HepG2 (cell line): ENCODE measurements around the gene SCN2A. TPM values are rescaled to one million over a fixed set of nuclear protein-coding genes. Genes with fewer than 3 reads are reported as not detected.

Source experiments
- ATAC-seq: fragments of 200-7000 bp; cut with Tn5 transposase; 3 replicates; pipeline ENCODE4 v1.9.1; 2020; ENCODE audit warnings: mild to moderate bottlenecking, moderate library complexity
- BruUV-seq: library from RNA; stranded (reverse); fragments of 400-500 nt; replicated peaks from 2 replicates; lab custom pipeline; 2021; lab: Mats Ljungman, UMichigan
- CTCF ChIA-PET: fragments of 300-600 bp; formaldehyde crosslinking; extraction: SDS; loops from one replicate; lab custom pipeline; 2021; ENCODE audit warnings: low total read pairs, inconsistent platforms, low intra/inter-chr PET ratio; lab: Yijun Ruan, JAX
- POLR2A ChIA-PET: fragments of 350-600 bp; sonication (Branson Sonifier 250); formaldehyde crosslinking; loops from one replicate; lab custom pipeline; 2020; ENCODE audit warnings: antibody characterized with exemption, inconsistent platforms; lab: Yijun Ruan, JAX
- DNase-seq: peaks from one replicate; pipeline ENCODE4 v3.0.0-alpha.2; 2015; ENCODE audit warnings: low spot score
- FAIRE-seq: peaks from 3 replicates; lab custom pipeline; 2011; peaks lifted over from hg19 to GRCh38; lab: Jason Lieb, UNC
- H2AFZ ChIP-seq: one replicate; pipeline ENCODE4 v1.6.1; 2011; ENCODE audit warnings: low read length, inconsistent platforms
- H3K27ac ChIP-seq: fragments of 300-600 bp; 3 replicates; pipeline ENCODE4 v1.8.0; 2011; ENCODE audit warnings: mixed run types, mild to moderate bottlenecking, mixed read lengths, low read length, inconsistent platforms; ENCODE audit not compliant: insufficient read depth; ENCODE audit errors: extremely low read length
- H3K27me3 ChIP-seq, 2 experiments: fragments of 200-600 bp in 1 of 2; 2 replicates in 1 of 2; 3 replicates in 1 of 2; pipeline versions ENCODE4 v1.6.0 to v1.8.0; 2011; ENCODE audit warnings: low read length in 2 of 2, mild to moderate bottlenecking in 2 of 2, moderate library complexity in 2 of 2, inconsistent platforms in 1 of 2; ENCODE audit not compliant: insufficient read depth in 2 of 2, control insufficient read depth in 1 of 2
- H3K36me3 ChIP-seq, 2 experiments: fragments of 200-600 bp in 1 of 2; replicated peaks in 1 of 2; 2 replicates in 1 of 2; 3 replicates in 1 of 2; pipeline versions ENCODE4 v1.5.1 to v1.8.0; 2011; ENCODE audit warnings: low read length in 2 of 2, inconsistent platforms in 1 of 2; ENCODE audit not compliant: insufficient read depth in 2 of 2, control insufficient read depth in 1 of 2
- H3K4me1 ChIP-seq: 2 replicates; pipeline ENCODE4 v1.5.1; 2012; ENCODE audit warnings: low read length, inconsistent platforms; ENCODE audit not compliant: insufficient read depth
- H3K4me2 ChIP-seq: 2 replicates; pipeline ENCODE4 v1.6.0; 2011; ENCODE audit warnings: low read depth, low read length, inconsistent platforms
- H3K4me3 ChIP-seq, 3 experiments: fragments of 200-600 bp in 1 of 3; sonication (generic), shearing (Covaris generic) in 1 of 3; replicated peaks in 1 of 3; 2 replicates each; pipeline ENCODE4 v1.5.1; 2011 to 2016; ENCODE audit warnings: low read length in 3 of 3, inconsistent platforms in 2 of 3, low read depth in 2 of 3, mild to moderate bottlenecking in 2 of 3, control low read depth in 1 of 3, mixed read lengths in 1 of 3; ENCODE audit not compliant: insufficient read depth in 1 of 3
- H3K79me2 ChIP-seq: one replicate; pipeline ENCODE4 v1.6.1; 2011; ENCODE audit warnings: low read length, inconsistent platforms; ENCODE audit not compliant: insufficient read depth
- H3K9ac ChIP-seq: 2 replicates; pipeline ENCODE4 v1.6.0; 2011; ENCODE audit warnings: mild to moderate bottlenecking, low read depth, low read length, inconsistent platforms; ENCODE audit not compliant: insufficient read depth
- H3K9me3 ChIP-seq: 2 replicates; pipeline ENCODE4 v1.5.1; 2012; ENCODE audit warnings: mild to moderate bottlenecking, low read length
- H4K20me1 ChIP-seq: 2 replicates; pipeline ENCODE4 v1.6.0; 2011; ENCODE audit warnings: inconsistent platforms, mild to moderate bottlenecking, low read length, moderate library complexity; ENCODE audit not compliant: insufficient read depth
- NFYB ChIP-seq: sonication (generic); formaldehyde crosslinking; IDR thresholded peaks from 2 replicates; pipeline ENCODE4 v1.4.0; 2020; ENCODE audit warnings: missing genetic modification reagents
- NR1H2 ChIP-seq: sonication (generic); formaldehyde crosslinking; IDR thresholded peaks from 2 replicates; pipeline ENCODE4 v1.8.1; 2022; ENCODE audit warnings: low read depth, missing genetic modification reagents, borderline replicate concordance
- REXO4 ChIP-seq: sonication (generic); formaldehyde crosslinking; IDR thresholded peaks from 2 replicates; pipeline ENCODE4 v1.8.0; 2022; ENCODE audit warnings: missing genetic modification reagents, mild to moderate bottlenecking, borderline replicate concordance
- SNRNP70 ChIP-seq: fragments of 200-400 bp; formaldehyde crosslinking; IDR thresholded peaks from 2 replicates; pipeline ENCODE4 v1.6.1; 2017; ENCODE audit warnings: mild to moderate bottlenecking, low read depth, low read length, moderate library complexity
- SSRP1 ChIP-seq: IDR thresholded peaks from 2 replicates; pipeline ENCODE4 v1.6.1; 2016; ENCODE audit warnings: control low read depth
- TFDP2 ChIP-seq: sonication (generic); formaldehyde crosslinking; IDR thresholded peaks from 2 replicates; pipeline ENCODE4 v1.4.0; 2020; ENCODE audit warnings: missing genetic modification reagents
- ZBTB42 ChIP-seq: sonication (generic); formaldehyde crosslinking; IDR thresholded peaks from 2 replicates; pipeline ENCODE4 v1.5.0; 2020; ENCODE audit warnings: mild to moderate bottlenecking, missing genetic modification reagents
- ZNF672 ChIP-seq: sonication (generic); formaldehyde crosslinking; IDR thresholded peaks from 2 replicates; pipeline ENCODE4 v1.8.1; 2022; ENCODE audit warnings: missing genetic modification reagents
- WGBS: methylation state at CpG from one replicate; pipeline ENCODE4 v1.1.6; 2017; ENCODE audit warnings: low lambda C conversion rate; 5-methylcytosine and 5-hydroxymethylcytosine counted together
- in situ Hi-C: cut with HindIII; loops from 2 replicates; pipeline ENCODE4 v1.10.0; 2017; ENCODE audit warnings: low pct_unique_long_range_greater_than_20kb; ENCODE audit not compliant: extremely low pct_ligation_motif_present
- intact Hi-C: fragments of 100-400 bp; cut with micrococcal nuclease; formaldehyde crosslinking; loops from one replicate; pipeline ENCODE4 v1.10.0; 2022; ENCODE audit not compliant: unreplicated experiment
- polyA plus RNA-seq, 8 experiments: library from polyadenylated mRNA; depleted of rRNA in 3 of 8; stranded (reverse) in 7 of 8; unstranded in 1 of 8; fragments of >200 nt; fragmentation: Illumina TruSeq in 4 of 8; extraction: Trizol in 4 of 8; gene quantifications; 2 replicates each; pipeline versions ENCODE4 v1.2.1 to v1.2.3, GENCODE V29; 2011 to 2016; ENCODE audit warnings: low read depth in 4 of 8, missing spikeins in 1 of 8, mixed read lengths in 1 of 8; ENCODE audit not compliant: insufficient read depth in 1 of 8
- total RNA-seq, 5 experiments: library from RNA; depleted of rRNA; stranded (reverse); fragments of >200 nt; fragmentation: Illumina TruSeq; extraction: Trizol; gene quantifications; 2 replicates each; pipeline ENCODE4 v1.2.3, GENCODE V29; 2016; ENCODE audit warnings: low read depth in 1 of 5

SCN2A gene
- total and polyA plus RNA-seq, 2 of the 13 experiments (the other 11 are each of a cell fraction or from before 2014, with no cell fraction given), result 0.20 to 0.30 TPM

GRCh38 chr2:165248238-165248637 lies 9.0 kb downstream of the SCN2A start (continued):
- no peak for TF ChIP-seq NR1H2 (CRISPR knock-in tag)

- Histone ChIP-seq H3K27me3 (no peaks in the 10 kb centered on the region), H3K27ac (no peak overlapping the region), H3K79me2 (no peaks in the 10 kb centered on the region), H3K36me3 (no peaks in the 10 kb centered on the region), H3K4me1 (no peaks in the 10 kb centered on the region), H3K9ac (no peak overlapping the region), H3K4me3 (no peak overlapping the region), H3K9me3 (no peaks in the 10 kb centered on the region), H2AFZ (no peak overlapping the region), H3K4me2 (no peak overlapping the region), H4K20me1 (no peaks in the 10 kb centered on the region)
- TF ChIP-seq ZNF672 (CRISPR knock-in tag) (no peak), NFYB (no peak), REXO4 (no peak), SSRP1 (CRISPR knock-in tag) (no peak), ZBTB42 (CRISPR knock-in tag) (no peak)
- intact Hi-C loops, result no loop called here
- no peak for DNase-seq
- no peak for ATAC-seq
- 1% methylated on average over 4 of the region's 4 CpGs for WGBS
- POLR2A ChIA-PET, result no interaction called here
- in situ Hi-C loops, result no loop called here
- no peak for FAIRE-seq
- BruUV-seq, result no TSS peak
- CTCF ChIA-PET, result no interaction called here
These were observed 12.2 kb downstream of the SCN2A start for GRCh38 chr2:165251366-165251765.

- DNase-seq, result no peak
- ChIA-PET POLR2A (no interaction called here), CTCF (no interaction called here)
- Histone ChIP-seq H3K79me2 (no peaks in the 10 kb centered on the region), H3K27ac (no peak overlapping the region), H3K27me3 (no peaks in the 10 kb centered on the region), H3K9ac (no peak overlapping the region), H3K4me3 (no peak overlapping the region), H3K36me3 (no peaks in the 10 kb centered on the region), H3K4me1 (no peaks in the 10 kb centered on the region), H4K20me1 (no peaks in the 10 kb centered on the region), H3K4me2 (no peak overlapping the region), H3K9me3 (no peaks in the 10 kb centered on the region), H2AFZ (no peak overlapping the region)
- in situ Hi-C loops (no loop called here), intact Hi-C loops (no loop called here)
- no TSS peak for BruUV-seq
- no peak for FAIRE-seq
- no peak for ATAC-seq
- no peak for TF ChIP-seq TFDP2 (CRISPR knock-in tag)
- no peak for TF ChIP-seq SNRNP70
These were observed 14.0 kb downstream of the SCN2A start for GRCh38 chr2:165253178-165253577.
